ENCODE results near the gene MEGF8. TPM values are rescaled to one million over a fixed set of nuclear protein-coding genes. Genes with fewer than 3 reads are reported as not detected.

Gene MEGF8
- total and polyA plus RNA-seq, 9 of the 15 experiments (the other 6 are each of a cell fraction or from before 2014, with no cell fraction given): 0.28 to 13.1 (median 3.0) TPM

DNA sequence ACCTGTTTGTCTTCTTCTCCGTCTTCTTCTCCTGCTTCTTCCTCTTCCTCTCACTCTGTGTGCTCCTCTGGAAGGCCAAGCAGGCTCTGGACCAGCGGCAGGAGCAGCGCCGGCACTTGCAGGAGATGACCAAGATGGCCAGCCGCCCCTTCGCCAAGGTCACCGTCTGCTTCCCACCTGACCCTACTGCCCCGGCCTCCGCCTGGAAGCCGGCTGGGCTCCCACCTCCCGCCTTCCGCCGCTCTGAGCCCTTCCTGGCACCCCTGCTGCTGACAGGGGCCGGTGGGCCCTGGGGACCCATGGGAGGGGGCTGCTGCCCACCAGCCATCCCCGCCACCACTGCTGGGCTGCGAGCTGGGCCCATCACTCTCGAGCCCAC is 50.7 kb downstream of the MEGF8 start:
- 86% methylated on average over 16 of the region's 17 CpGs for WGBS (ENCODE audit: insufficient coverage, low coverage, missing lambda C conversion rate)
- no peak overlapping the region for H3K27ac ChIP-seq (ENCODE audit: extremely low read depth, low read depth, low read length)
- CTCF ChIA-PET (ENCODE audit: low intra/inter-chr PET ratio): no interaction called here
- no peak overlapping the region for H2AFZ ChIP-seq (ENCODE audit: low read depth, low read length)
- H3K9me3 ChIP-seq (replicated peaks; ENCODE audit: control insufficient read depth, insufficient read depth, low read depth, low read length): no peaks in the 10 kb centered on the region
- H3K79me2 ChIP-seq (ENCODE audit: control insufficient read depth, insufficient read depth, low read length): no peaks in the 10 kb centered on the region
- BruUV-seq (replicated peaks): no TSS peak
- ATAC-seq (no peak), DNase-seq (ENCODE audit: extremely low read depth in 1 of 4, low spot score in 3 of 4) (no peak), FAIRE-seq (no peak)
- no peak overlapping the region for H3K9ac ChIP-seq (ENCODE audit: insufficient read depth in 1 of 2, low read depth in 2 of 2, low read length in 2 of 2)
- peaks cover 0 to 34% of the 10 kb centered on the region in 2 experiments; a peak in 3 of 5 replicates for H3K4me1 ChIP-seq (replicated peaks in 1 of 2; ENCODE audit: control insufficient read depth in 2 of 2, insufficient read depth in 2 of 2, low read length in 2 of 2)
- no peak overlapping the region for H3K4me3 ChIP-seq
- POLR2A ChIA-PET: interaction anchor here (0.8 kb wide), 1 partner anchor 21 kb away, joined by 4 read pairs; no protein-coding TSS in a partner anchor
- H3K9me1 ChIP-seq (ENCODE audit: control insufficient read depth, insufficient read depth, low read length): no peaks in the 10 kb centered on the region
- H4K20me1 ChIP-seq (replicated peaks; ENCODE audit: control insufficient read depth, insufficient read depth, low read length): no peaks in the 10 kb centered on the region
- peaks cover 6 to 31% of the 10 kb centered on the region in 2 experiments; a peak in 4 of 5 replicates for H3K27me3 ChIP-seq (ENCODE audit: control insufficient read depth in 2 of 2, insufficient read depth in 2 of 2, low read length in 2 of 2)
- intact Hi-C loops (cut with micrococcal nuclease) (no loop called here), in situ Hi-C loops (cut with MboI) (no loop called here)
- TF ChIP-seq, protein P1, sequence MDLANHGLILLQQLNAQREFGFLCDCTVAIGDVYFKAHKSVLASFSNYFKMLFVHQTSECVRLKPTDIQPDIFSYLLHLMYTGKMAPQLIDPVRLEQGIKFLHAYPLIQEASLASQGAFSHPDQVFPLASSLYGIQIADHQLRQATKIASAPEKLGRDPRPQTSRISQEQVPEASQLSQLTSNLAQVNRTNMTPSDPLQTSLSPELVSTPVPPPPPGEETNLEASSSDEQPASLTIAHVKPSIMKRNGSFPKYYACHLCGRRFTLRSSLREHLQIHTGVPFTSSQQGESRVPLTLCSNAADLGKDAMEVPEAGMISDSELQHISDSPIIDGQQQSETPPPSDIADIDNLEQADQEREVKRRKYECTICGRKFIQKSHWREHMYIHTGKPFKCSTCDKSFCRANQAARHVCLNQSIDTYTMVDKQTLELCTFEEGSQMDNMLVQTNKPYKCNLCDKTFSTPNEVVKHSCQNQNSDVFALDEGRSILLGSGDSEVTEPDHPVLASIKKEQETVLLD (IDR thresholded peaks at IDR 0.05): no peak
- TF ChIP-seq, protein P2, sequence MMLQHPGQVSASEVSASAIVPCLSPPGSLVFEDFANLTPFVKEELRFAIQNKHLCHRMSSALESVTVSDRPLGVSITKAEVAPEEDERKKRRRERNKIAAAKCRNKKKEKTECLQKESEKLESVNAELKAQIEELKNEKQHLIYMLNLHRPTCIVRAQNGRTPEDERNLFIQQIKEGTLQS (IDR thresholded peaks at IDR 0.05): no peak
- TF ChIP-seq, protein P2 (CRISPR knock-in tag; conservative IDR thresholded peaks at IDR 0.05): no peak
- TF ChIP-seq ZNF584 (CRISPR knock-in tag; IDR thresholded peaks at IDR 0.05; ENCODE audit: low read depth): no peak
- TF ChIP-seq HDAC2 (IDR thresholded peaks at IDR 0.05): no peak
- no peak for TF ChIP-seq MTA3 (IDR thresholded peaks at IDR 0.05; ENCODE audit: borderline replicate concordance)
- TF ChIP-seq ZNF699 (CRISPR knock-in tag; IDR thresholded peaks at IDR 0.05; ENCODE audit: insufficient replicate concordance): no peak
- TF ChIP-seq, protein P3, sequence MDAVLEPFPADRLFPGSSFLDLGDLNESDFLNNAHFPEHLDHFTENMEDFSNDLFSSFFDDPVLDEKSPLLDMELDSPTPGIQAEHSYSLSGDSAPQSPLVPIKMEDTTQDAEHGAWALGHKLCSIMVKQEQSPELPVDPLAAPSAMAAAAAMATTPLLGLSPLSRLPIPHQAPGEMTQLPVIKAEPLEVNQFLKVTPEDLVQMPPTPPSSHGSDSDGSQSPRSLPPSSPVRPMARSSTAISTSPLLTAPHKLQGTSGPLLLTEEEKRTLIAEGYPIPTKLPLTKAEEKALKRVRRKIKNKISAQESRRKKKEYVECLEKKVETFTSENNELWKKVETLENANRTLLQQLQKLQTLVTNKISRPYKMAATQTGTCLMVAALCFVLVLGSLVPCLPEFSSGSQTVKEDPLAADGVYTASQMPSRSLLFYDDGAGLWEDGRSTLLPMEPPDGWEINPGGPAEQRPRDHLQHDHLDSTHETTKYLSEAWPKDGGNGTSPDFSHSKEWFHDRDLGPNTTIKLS (IDR thresholded peaks at IDR 0.05; ENCODE audit: borderline replicate concordance, low read depth): no peak
- TF ChIP-seq ZNF239 (CRISPR knock-in tag; IDR thresholded peaks at IDR 0.05): no peak
- no peak for TF ChIP-seq THRAP3 (IDR thresholded peaks at IDR 0.05; ENCODE audit: borderline replicate concordance)
- no peak for TF ChIP-seq HNRNPUL1 (IDR thresholded peaks at IDR 0.05; ENCODE audit: low read length)
- TF ChIP-seq POLR2H (tag; IDR thresholded peaks at IDR 0.05; ENCODE audit: low read depth): no peak
- no peak for TF ChIP-seq CBX8 (IDR thresholded peaks at IDR 0.05; ENCODE audit: borderline replicate concordance, extremely low read depth, low read depth, low read length, poor library complexity, severe bottlenecking)
- TF ChIP-seq TEAD4 (IDR thresholded peaks at IDR 0.05; ENCODE audit: low read length): no peak
- no peak for TF ChIP-seq TEAD4 (CRISPR knock-in tag; IDR thresholded peaks at IDR 0.05; ENCODE audit: borderline replicate concordance)
- no peaks in the 10 kb centered on the region; the same call in 2 of the 3 replicates for H3K36me3 ChIP-seq (ENCODE audit: control insufficient read depth, insufficient read depth, low read length)
- no peak overlapping the region for H3K4me2 ChIP-seq (ENCODE audit: insufficient read depth, low read length)

All from K562 (cell line).